MM.1S (cell line): ENCODE data around the gene MPPED1.

ENCODE experiments used
- EZH2 ChIP-seq: fragments of 300-600 bp; sonication (generic); optimal IDR thresholded peaks from 2 replicates; pipeline ENCODE3; 2017; ENCODE audit warnings: low read depth, mild to moderate bottlenecking, antibody characterized with exemption, low read length, mixed read lengths
- EZH2phosphoT487 ChIP-seq: fragments of 300-600 bp; sonication (generic); IDR thresholded peaks from 2 replicates; pipeline ENCODE4 v1.6.1; 2018; ENCODE audit warnings: antibody characterized with exemption, low read length
- TF ChIP-seq, protein P1 (sequence below): fragments of 300-600 bp; sonication (generic); IDR thresholded peaks from 2 replicates; pipeline ENCODE4 v1.5.1; 2016; ENCODE audit warnings: antibody characterized with exemption, low read length, mixed read lengths

DNA sequence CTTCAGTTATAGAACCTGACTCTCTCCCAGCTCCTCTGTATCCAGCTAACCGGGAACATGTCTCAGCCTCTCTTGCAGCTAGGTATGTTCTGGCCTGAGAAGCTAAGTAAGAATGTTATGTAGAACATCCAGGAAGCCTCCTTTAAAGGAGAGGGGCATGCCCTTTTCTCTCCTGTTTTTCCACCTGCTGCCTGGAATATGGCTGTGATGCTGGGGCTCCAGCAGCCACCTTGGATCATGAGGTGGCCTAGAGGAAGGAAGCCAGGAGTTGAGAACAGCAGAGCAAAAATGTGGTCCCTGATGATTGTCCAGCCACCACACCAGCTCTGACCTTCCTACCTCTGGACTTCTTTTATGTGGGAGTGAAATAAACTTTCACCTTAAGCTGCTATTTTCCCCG lies 117.6 kb downstream of the MPPED1 start:
- TF ChIP-seq, protein P1, sequence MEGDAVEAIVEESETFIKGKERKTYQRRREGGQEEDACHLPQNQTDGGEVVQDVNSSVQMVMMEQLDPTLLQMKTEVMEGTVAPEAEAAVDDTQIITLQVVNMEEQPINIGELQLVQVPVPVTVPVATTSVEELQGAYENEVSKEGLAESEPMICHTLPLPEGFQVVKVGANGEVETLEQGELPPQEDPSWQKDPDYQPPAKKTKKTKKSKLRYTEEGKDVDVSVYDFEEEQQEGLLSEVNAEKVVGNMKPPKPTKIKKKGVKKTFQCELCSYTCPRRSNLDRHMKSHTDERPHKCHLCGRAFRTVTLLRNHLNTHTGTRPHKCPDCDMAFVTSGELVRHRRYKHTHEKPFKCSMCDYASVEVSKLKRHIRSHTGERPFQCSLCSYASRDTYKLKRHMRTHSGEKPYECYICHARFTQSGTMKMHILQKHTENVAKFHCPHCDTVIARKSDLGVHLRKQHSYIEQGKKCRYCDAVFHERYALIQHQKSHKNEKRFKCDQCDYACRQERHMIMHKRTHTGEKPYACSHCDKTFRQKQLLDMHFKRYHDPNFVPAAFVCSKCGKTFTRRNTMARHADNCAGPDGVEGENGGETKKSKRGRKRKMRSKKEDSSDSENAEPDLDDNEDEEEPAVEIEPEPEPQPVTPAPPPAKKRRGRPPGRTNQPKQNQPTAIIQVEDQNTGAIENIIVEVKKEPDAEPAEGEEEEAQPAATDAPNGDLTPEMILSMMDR, result no peak
- TF ChIP-seq EZH2 (no peak), EZH2phosphoT487 (no peak)
